H9 (cell line): Measurements from ENCODE around the gene OGDH. TPM values are rescaled to one million over a fixed set of nuclear protein-coding genes. Genes with fewer than 3 reads are reported as not detected.

Experiments
- DNase-seq: peaks from one replicate; pipeline ENCODE4 v3.0.0-alpha.2; 2017
- H2AFZ ChIP-seq: one replicate; pipeline ENCODE4 v1.6.1; 2013; ENCODE audit warnings: mild to moderate bottlenecking, low read length, control low read depth, moderate library complexity
- H2AK5ac ChIP-seq: 2 replicates; pipeline ENCODE4 v1.6.1; 2013; ENCODE audit warnings: low read length, control low read depth, mixed read lengths; ENCODE audit not compliant: insufficient read length
- H2BK120ac ChIP-seq: one replicate; pipeline ENCODE4 v1.6.1; 2013; ENCODE audit warnings: low read depth, mild to moderate bottlenecking, low read length, control low read depth, inconsistent platforms; ENCODE audit not compliant: poor library complexity, severe bottlenecking
- H2BK12ac ChIP-seq: 2 replicates; pipeline ENCODE4 v1.6.1; 2013; ENCODE audit warnings: low read length, control low read depth, mixed read lengths, low read depth; ENCODE audit not compliant: insufficient read length
- H2BK15ac ChIP-seq: 2 replicates; pipeline ENCODE4 v1.6.1; 2013; ENCODE audit warnings: low read depth, low read length, control low read depth
- H2BK20ac ChIP-seq: one replicate; pipeline ENCODE4 v1.6.1; 2013; ENCODE audit warnings: low read depth, mild to moderate bottlenecking, low read length, control low read depth, inconsistent platforms; ENCODE audit not compliant: poor library complexity, severe bottlenecking
- H2BK5ac ChIP-seq: 2 replicates; pipeline ENCODE4 v1.6.1; 2013; ENCODE audit warnings: low read length, control low read depth, mixed read lengths; ENCODE audit not compliant: insufficient read length
- H3K14ac ChIP-seq: 2 replicates; pipeline ENCODE4 v1.6.1; 2013; ENCODE audit warnings: low read length, control low read depth; ENCODE audit not compliant: insufficient read depth
- H3K18ac ChIP-seq: 2 replicates; pipeline ENCODE4 v1.6.1; 2013; ENCODE audit warnings: low read depth, mild to moderate bottlenecking, mixed read lengths, low read length, control low read depth; ENCODE audit not compliant: insufficient read length
- H3K23ac ChIP-seq: 2 replicates; pipeline ENCODE4 v1.6.1; 2013; ENCODE audit warnings: low read length, control low read depth, mixed read lengths, low read depth; ENCODE audit not compliant: insufficient read length
- H3K23me2 ChIP-seq: 2 replicates; pipeline ENCODE4 v1.6.1; 2013; ENCODE audit warnings: low read depth, mild to moderate bottlenecking, mixed read lengths, low read length, control low read depth; ENCODE audit not compliant: insufficient read length, poor library complexity, severe bottlenecking
- H3K27ac ChIP-seq: 2 replicates; pipeline ENCODE4 v1.5.1; 2013; ENCODE audit warnings: low read length, control low read depth, mixed read lengths, low read depth; ENCODE audit not compliant: insufficient read length
- H3K27me3 ChIP-seq: 2 replicates; pipeline ENCODE4 v1.6.1; 2013; ENCODE audit warnings: low read length, control low read depth, inconsistent platforms; ENCODE audit not compliant: insufficient read depth
- H3K4ac ChIP-seq: 2 replicates; pipeline ENCODE4 v1.6.1; 2013; ENCODE audit warnings: low read depth, mild to moderate bottlenecking, control low read depth, inconsistent platforms, low read length, moderate library complexity
- H3K4me1 ChIP-seq: 2 replicates; pipeline ENCODE4 v1.6.1; 2013; ENCODE audit warnings: low read length, control low read depth, inconsistent platforms; ENCODE audit not compliant: insufficient read depth
- H3K4me2 ChIP-seq: 2 replicates; pipeline ENCODE4 v1.6.1; 2013; ENCODE audit warnings: low read length, control low read depth, mixed read lengths; ENCODE audit not compliant: insufficient read length, insufficient read depth
- H3K56ac ChIP-seq: 2 replicates; pipeline ENCODE4 v1.6.1; 2013; ENCODE audit warnings: low read depth, mild to moderate bottlenecking, mixed read lengths, low read length, control low read depth; ENCODE audit not compliant: insufficient read length
- H3K79me1 ChIP-seq: 2 replicates; pipeline ENCODE4 v1.6.1; 2013; ENCODE audit warnings: low read depth, mild to moderate bottlenecking, moderate library complexity, low read length, control low read depth, inconsistent platforms; ENCODE audit not compliant: insufficient read depth, poor library complexity, severe bottlenecking
- H3K79me2 ChIP-seq: 2 replicates; pipeline ENCODE4 v1.6.1; 2013; ENCODE audit warnings: low read length, control low read depth, inconsistent platforms; ENCODE audit not compliant: insufficient read depth
- H3K9ac ChIP-seq: 2 replicates; pipeline ENCODE4 v1.6.1; 2013; ENCODE audit warnings: low read length, control low read depth, mixed read lengths; ENCODE audit not compliant: insufficient read length; ENCODE audit errors: extremely low read depth
- H3K9me3 ChIP-seq: one replicate; pipeline ENCODE4 v1.6.1; 2013; ENCODE audit warnings: low read depth, low read length, inconsistent platforms; ENCODE audit not compliant: control insufficient read depth
- H3T11ph ChIP-seq: one replicate; pipeline ENCODE4 v1.6.1; 2013; ENCODE audit warnings: mild to moderate bottlenecking, low read length, control low read depth, inconsistent platforms
- H4K20me1 ChIP-seq: one replicate; pipeline ENCODE4 v1.6.1; 2013; ENCODE audit not compliant: control insufficient read depth, insufficient read length, insufficient read depth
- H4K5ac ChIP-seq: 2 replicates; pipeline ENCODE4 v1.6.1; 2013; ENCODE audit warnings: low read depth, mild to moderate bottlenecking, mixed read lengths, low read length, control low read depth; ENCODE audit not compliant: insufficient read length
- H4K8ac ChIP-seq: replicated peaks from 2 replicates; pipeline ENCODE4 v1.6.1; 2013; ENCODE audit warnings: low read length, control low read depth, mixed read lengths, low read depth; ENCODE audit not compliant: insufficient read length
- H4K91ac ChIP-seq: 2 replicates; pipeline ENCODE4 v1.6.1; 2013; ENCODE audit warnings: low read depth, mild to moderate bottlenecking, moderate library complexity, mixed read lengths, low read length, control low read depth; ENCODE audit not compliant: insufficient read length
- H3K27ac Mint-ChIP-seq, 3 experiments: 2 replicates in 2 of 3; 3 replicates in 1 of 3; pipeline ENCODE4 v1.8.0; 2020 to 2021; ENCODE audit warnings: mixed read lengths in 3 of 3, mild to moderate bottlenecking in 1 of 3, moderate library complexity in 1 of 3
- H3K27me3 Mint-ChIP-seq: 2 replicates; pipeline ENCODE4 v1.8.0; 2021; ENCODE audit warnings: low read depth, mild to moderate bottlenecking, moderate library complexity, mixed read lengths
- H3K36me3 Mint-ChIP-seq, 3 experiments: 2 replicates in 2 of 3; 3 replicates in 1 of 3; pipeline ENCODE4 v1.8.0; 2020 to 2021; ENCODE audit warnings: low read depth in 3 of 3, mixed read lengths in 3 of 3; ENCODE audit not compliant: insufficient read depth in 1 of 3
- H3K4me1 Mint-ChIP-seq, 2 experiments: 2 replicates each; pipeline ENCODE4 v1.8.0; 2020; ENCODE audit warnings: mixed read lengths in 2 of 2
- H3K4me3 Mint-ChIP-seq, 2 experiments: 2 replicates in 1 of 2; 3 replicates in 1 of 2; pipeline ENCODE4 v1.8.0; 2020 to 2021; ENCODE audit warnings: mild to moderate bottlenecking in 2 of 2, mixed read lengths in 2 of 2, moderate library complexity in 1 of 2
- H3K9me3 Mint-ChIP-seq, 2 experiments: 2 replicates in 1 of 2; 3 replicates in 1 of 2; pipeline ENCODE4 v1.8.0; 2020; ENCODE audit warnings: mild to moderate bottlenecking in 2 of 2, mixed read lengths in 2 of 2, moderate library complexity in 1 of 2
- WGBS: extraction: QIAGEN DNeasy Blood & Tissue Kit; methylation state at CpG from one replicate; pipeline ENCODE4 v1.1.7; 2013; ENCODE audit warnings: missing lambda C conversion rate, low lambda C conversion rate, mixed read lengths; ENCODE audit not compliant: insufficient read length; ENCODE audit errors: extremely low coverage; 5-methylcytosine and 5-hydroxymethylcytosine counted together
- total RNA-seq: library from RNA; stranded (reverse); gene quantifications from 2 replicates; pipeline ENCODE4 v1.2.1, GENCODE V29; 2021
- TF ChIP-seq, protein P1 (sequence below): fragments of 200-600 bp; sonication (generic); conservative IDR thresholded peaks from 3 replicates; pipeline ENCODE4 v1.8.0; 2021; ENCODE audit warnings: antibody characterized with exemption, mild to moderate bottlenecking

OGDH gene
- total RNA-seq, 1 experiment from 2014 or later, result 77.3 TPM

DNA sequence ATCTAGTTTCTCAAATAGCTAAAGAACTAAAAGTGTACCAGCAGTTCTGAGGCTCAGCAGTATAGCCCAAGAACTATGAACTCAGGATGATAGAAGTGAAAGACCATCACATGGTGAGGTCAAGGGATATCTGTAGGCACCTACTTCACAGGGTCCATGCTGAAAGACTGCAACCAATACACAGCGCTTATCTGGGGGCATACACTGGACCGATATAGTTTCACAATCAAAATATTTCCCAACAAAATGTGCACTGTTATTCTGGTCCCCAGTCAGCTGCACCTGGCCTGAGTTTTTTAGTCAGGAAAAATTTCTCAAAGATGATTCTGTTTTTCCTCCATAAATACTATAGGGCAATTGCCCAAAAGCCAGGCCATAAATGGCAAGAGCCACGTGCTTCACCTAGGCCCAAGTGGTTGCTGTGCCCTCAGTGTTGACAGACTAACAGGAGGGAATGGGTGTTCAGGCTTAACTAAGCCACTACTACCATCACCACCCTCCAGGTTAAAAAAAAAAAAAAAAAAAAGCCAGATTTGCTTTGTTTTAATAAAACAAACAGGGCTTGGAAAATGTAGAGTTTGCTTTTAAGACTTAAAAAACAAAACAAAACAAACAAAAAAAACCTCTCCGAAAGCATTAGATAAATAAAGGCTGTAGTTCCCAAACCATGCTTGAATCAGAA, 58.5 kb downstream of the OGDH start:
- DNase-seq, result no peak
- H2BK15ac ChIP-seq, result no peak overlapping the region
- Mint-ChIP-seq H3K9me3 (peaks cover 11% of the 10 kb centered on the region in 2 experiments), H3K27me3 (no peaks in the 10 kb centered on the region), H3K36me3 (peaks cover 11 to 43% (median 35%) of the 10 kb centered on the region in 3 experiments), H3K4me1 (peaks cover 0 to 8% of the 10 kb centered on the region in 2 experiments; a peak in 1 of 4 replicates), H3K27ac (no peak overlapping the region; a peak in 1 of 7 replicates), H3K4me3 (no peak overlapping the region)
- H3K56ac ChIP-seq, result no peak overlapping the region
- H4K20me1 ChIP-seq, result no peaks in the 10 kb centered on the region
- H2BK120ac ChIP-seq, result no peak overlapping the region
- no peak overlapping the region for H3K4ac ChIP-seq
- H3K79me1 ChIP-seq, result no peaks in the 10 kb centered on the region
- no peak overlapping the region for H2AK5ac ChIP-seq
- H2BK5ac ChIP-seq, result no peak overlapping the region
- H3K9ac ChIP-seq, result no peak overlapping the region
- no peak overlapping the region for H4K91ac ChIP-seq
- H3K14ac ChIP-seq, result no peak overlapping the region
- TF ChIP-seq, protein P1, sequence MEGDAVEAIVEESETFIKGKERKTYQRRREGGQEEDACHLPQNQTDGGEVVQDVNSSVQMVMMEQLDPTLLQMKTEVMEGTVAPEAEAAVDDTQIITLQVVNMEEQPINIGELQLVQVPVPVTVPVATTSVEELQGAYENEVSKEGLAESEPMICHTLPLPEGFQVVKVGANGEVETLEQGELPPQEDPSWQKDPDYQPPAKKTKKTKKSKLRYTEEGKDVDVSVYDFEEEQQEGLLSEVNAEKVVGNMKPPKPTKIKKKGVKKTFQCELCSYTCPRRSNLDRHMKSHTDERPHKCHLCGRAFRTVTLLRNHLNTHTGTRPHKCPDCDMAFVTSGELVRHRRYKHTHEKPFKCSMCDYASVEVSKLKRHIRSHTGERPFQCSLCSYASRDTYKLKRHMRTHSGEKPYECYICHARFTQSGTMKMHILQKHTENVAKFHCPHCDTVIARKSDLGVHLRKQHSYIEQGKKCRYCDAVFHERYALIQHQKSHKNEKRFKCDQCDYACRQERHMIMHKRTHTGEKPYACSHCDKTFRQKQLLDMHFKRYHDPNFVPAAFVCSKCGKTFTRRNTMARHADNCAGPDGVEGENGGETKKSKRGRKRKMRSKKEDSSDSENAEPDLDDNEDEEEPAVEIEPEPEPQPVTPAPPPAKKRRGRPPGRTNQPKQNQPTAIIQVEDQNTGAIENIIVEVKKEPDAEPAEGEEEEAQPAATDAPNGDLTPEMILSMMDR, result no peak
- no peak overlapping the region for H4K5ac ChIP-seq
- H3K23ac ChIP-seq, result no peak overlapping the region
- no peaks in the 10 kb centered on the region for H3K23me2 ChIP-seq
- H3K4me2 ChIP-seq, result no peak overlapping the region
- H4K8ac ChIP-seq, result no peak overlapping the region
- H3K27me3 ChIP-seq, result no peaks in the 10 kb centered on the region
- H3K4me1 ChIP-seq, result no peaks in the 10 kb centered on the region; the same call in 1 of the 2 replicates
- no CpG with 5 or more reads among the region's 4 CpGs for WGBS
- no peak overlapping the region for H3T11ph ChIP-seq
- peaks cover 7% of the 10 kb centered on the region for H3K9me3 ChIP-seq
- no peak overlapping the region for H2BK20ac ChIP-seq
- no peak overlapping the region for H3K18ac ChIP-seq
- H3K27ac ChIP-seq, result no peak overlapping the region
- no peak overlapping the region for H2BK12ac ChIP-seq
- H3K79me2 ChIP-seq, result no peaks in the 10 kb centered on the region
- H2AFZ ChIP-seq, result no peak overlapping the region
